HEK293T (cell line): ENCODE data around the gene HOXA6.
A peak's percentile ranks its signal among the peaks of the same experiment; 100 is the strongest.

ENCODE experiments used
- CTCF ChIA-PET: fragments of 350-600 bp; formaldehyde crosslinking; extraction: SDS; loops from one replicate; lab custom pipeline; 2021; ENCODE audit warnings: antibody characterized with exemption, inconsistent platforms; lab: Yijun Ruan, JAX
- POLR2A ChIA-PET: fragments of 350-600 bp; formaldehyde crosslinking; extraction: SDS; loops from one replicate; lab custom pipeline; 2020; ENCODE audit warnings: antibody characterized with exemption, inconsistent platforms; lab: Yijun Ruan, JAX
- DNase-seq: peaks from one replicate; pipeline ENCODE4 v3.0.0; 2012; ENCODE audit warnings: mixed read lengths; ENCODE audit errors: extremely low spot score
- ARNT ChIP-seq: fragments of 450-650 bp; IDR thresholded peaks from 2 replicates; pipeline ENCODE4 v1.6.1; 2017; ENCODE audit warnings: mild to moderate bottlenecking
- BHLHE40 ChIP-seq: fragments of 450-650 bp; IDR thresholded peaks from 2 replicates; pipeline ENCODE4 v1.6.1; 2016; ENCODE audit warnings: mild to moderate bottlenecking, moderate library complexity, borderline replicate concordance
- CTBP1 ChIP-seq: fragments of 450-650 bp; IDR thresholded peaks from 2 replicates; pipeline ENCODE4 v1.6.1; 2016; ENCODE audit warnings: borderline replicate concordance
- FOXA1 ChIP-seq: fragments of 450-650 bp; IDR thresholded peaks from 2 replicates; pipeline ENCODE4 v1.6.1; 2016; ENCODE audit warnings: mild to moderate bottlenecking
- FOXK2 ChIP-seq: fragments of 450-650 bp; IDR thresholded peaks from 2 replicates; pipeline ENCODE4 v1.6.1; 2016; ENCODE audit warnings: mild to moderate bottlenecking
- L3MBTL2 ChIP-seq: fragments of 450-650 bp; conservative IDR thresholded peaks from 2 replicates; pipeline ENCODE4 v1.6.1; 2016; ENCODE audit warnings: mild to moderate bottlenecking
- NFRKB ChIP-seq: fragments of 450-650 bp; IDR thresholded peaks from 2 replicates; pipeline ENCODE4 v1.6.1; 2016; ENCODE audit warnings: mild to moderate bottlenecking, moderate library complexity
- PKNOX1 ChIP-seq: fragments of 450-650 bp; IDR thresholded peaks from 2 replicates; pipeline ENCODE4 v1.6.1; 2016
- SP1 ChIP-seq: fragments of 450-650 bp; IDR thresholded peaks from 2 replicates; pipeline ENCODE4 v1.6.1; 2017
- SUZ12 ChIP-seq: fragments of 450-650 bp; IDR thresholded peaks from 2 replicates; pipeline ENCODE4 v1.6.1; 2016; ENCODE audit warnings: mild to moderate bottlenecking
- TARDBP ChIP-seq: fragments of 450-650 bp; IDR thresholded peaks from 2 replicates; pipeline ENCODE4 v1.6.1; 2016
- ZNF384 ChIP-seq: fragments of 450-650 bp; IDR thresholded peaks from 2 replicates; pipeline ENCODE4 v1.6.1; 2016

HOXA6 gene

GRCh38 chr7:27160145-27160545 is 12.6 kb upstream of the HOXA6 start:
- TF ChIP-seq ZNF384, result no peak
- TF ChIP-seq L3MBTL2, result peak; percentile 44; the same call in 1 of the 2 replicates
- DNase-seq, result no peak
- CTCF ChIA-PET, result interaction anchor here (0.9 to 3.5 kb wide), 8 partner anchors 9 to 791 kb away, joined by 3 to 23 read pairs (median 4); no protein-coding TSS in a partner anchor
- POLR2A ChIA-PET, result interaction anchor here (0.9 to 17.5 kb wide), 8 partner anchors 10 to 1298 kb away, joined by 3 to 367 read pairs (median 6); partner anchors contain the start of genes HOXA10, HOXA3, HOXA5 and HOXA6

- TF ChIP-seq CTBP1 (peak; percentile 79; the same call in 1 of the 2 replicates), L3MBTL2 (no peak; the same call in 1 of the 2 replicates)
- CTCF ChIA-PET, result interaction anchor here (0.6 to 1.5 kb wide), 6 partner anchors 9 to 790 kb away, joined by 3 to 8 read pairs (median 4); no protein-coding TSS in a partner anchor
- POLR2A ChIA-PET, result interaction anchor here (0.6 to 17.5 kb wide), 11 partner anchors 9 to 958 kb away, joined by 3 to 367 read pairs (median 4); partner anchors contain the start of genes CBX3, HOXA10, HOXA11 and HOXA5
Measured at GRCh38 chr7:27159266-27160144, 11.9 kb upstream of the HOXA6 start.

GRCh38 chr7:27158436-27159265 is 11.1 kb upstream of the HOXA6 start:
- TF ChIP-seq FOXA1, result no peak
- TF ChIP-seq PKNOX1, result 0 out of 2 replicates have a peak, but pooled peaks have one; percentile 32
- no peak for DNase-seq
- ChIA-PET POLR2A (interaction anchor here (0.6 to 17.5 kb wide), 12 partner anchors 8 to 960 kb away, joined by 3 to 367 read pairs (median 5); partner anchors contain the start of genes CBX3, HOXA10, HOXA11 and HOXA5), CTCF (interaction anchor here (0.6 to 1.5 kb wide), 6 partner anchors 8 to 789 kb away, joined by 3 to 8 read pairs (median 4); no protein-coding TSS in a partner anchor)

More at GRCh38 chr7:27159266-27160144, 11.9 kb upstream of the HOXA6 start:
- no peak for DNase-seq

- ChIA-PET POLR2A (interaction anchor here (0.5 to 17.5 kb wide), 7 partner anchors 8 to 960 kb away, joined by 3 to 367 read pairs (median 14); partner anchors contain the start of genes HOXA1, HOXA10, HOXA11 and HOXA6), CTCF (interaction anchor here (0.7 to 1.4 kb wide), 3 partner anchors 13 to 788 kb away, joined by 3 to 4 read pairs (median 3); partner anchors contain the start of gene HOXA5)
- DNase-seq, result no peak
- TF ChIP-seq SUZ12 (no peak), BHLHE40 (no peak), PKNOX1 (no peak), L3MBTL2 (no peak)
Measured at GRCh38 chr7:27157702-27158431, 10.3 kb upstream of the HOXA6 start.

DNA sequence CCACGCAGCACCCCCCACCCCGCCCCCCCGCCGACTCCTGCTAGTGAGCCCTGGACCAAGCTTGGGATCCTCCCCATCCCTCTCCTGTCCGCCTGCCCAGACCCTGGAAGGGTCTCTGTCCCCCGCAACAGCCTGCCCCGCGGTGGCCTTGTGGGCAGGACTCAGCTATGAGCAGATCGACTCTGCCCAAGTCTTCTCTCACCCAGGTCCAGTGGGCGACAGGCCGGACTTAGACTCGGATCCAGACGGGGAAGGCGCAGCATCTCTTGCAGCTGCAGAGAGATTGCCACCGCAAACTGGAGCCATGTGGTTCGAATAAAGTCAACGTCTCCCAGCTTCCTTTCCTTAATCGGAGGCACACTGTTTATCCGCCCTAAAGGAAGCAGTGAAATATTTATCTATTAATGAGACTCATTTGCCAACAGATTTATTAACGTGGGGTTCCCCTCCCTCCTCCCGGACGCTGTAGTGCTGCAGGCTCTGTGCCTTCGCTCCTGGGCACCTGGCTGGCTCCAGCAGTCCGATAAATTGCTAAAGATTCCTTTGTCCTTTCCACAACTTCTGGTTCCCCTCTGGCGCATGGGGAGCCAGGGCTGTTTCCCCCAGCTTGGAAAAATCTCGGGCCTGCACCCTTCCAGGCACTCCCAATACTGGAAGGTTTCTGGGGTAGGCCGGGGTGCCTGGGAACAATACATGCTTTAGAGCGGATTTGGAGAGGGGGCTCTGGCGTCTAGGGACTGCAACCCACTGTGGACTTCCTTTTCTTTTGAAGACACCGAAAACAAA is 9.5 kb upstream of the HOXA6 start:
- POLR2A ChIA-PET, result interaction anchor here (0.5 to 17.5 kb wide), 26 partner anchors 9 to 1302 kb away, joined by 3 to 367 read pairs (median 3); partner anchors contain the start of genes HOXA1, HOXA10, HOXA11 and HOXA5
- CTCF ChIA-PET, result interaction anchor here (0.7 to 1.4 kb wide), 3 partner anchors 13 to 787 kb away, joined by 3 to 4 read pairs (median 4); partner anchors contain the start of gene HOXA5
- no peak for DNase-seq
- no peak for TF ChIP-seq FOXK2
- TF ChIP-seq BHLHE40, result no peak
- TF ChIP-seq PKNOX1, result no peak
- no peak for TF ChIP-seq SP1
- TF ChIP-seq ARNT, result no peak
- no peak for TF ChIP-seq NFRKB
- TF ChIP-seq L3MBTL2, result no peak
- TF ChIP-seq ZNF384, result no peak
- no peak for TF ChIP-seq FOXA1
- TF ChIP-seq SUZ12, result no peak
- TF ChIP-seq TARDBP, result no peak
